HCT116 (cell line): ENCODE measurements around the gene AMER3.

ENCODE experiments used
- CEBPB ChIP-seq: IDR thresholded peaks from 2 replicates; pipeline ENCODE4 v1.6.1; 2012; ENCODE audit warnings: low read depth
- ELF1 ChIP-seq: IDR thresholded peaks from 2 replicates; pipeline ENCODE4 v1.6.1; 2012; ENCODE audit warnings: low read depth, borderline replicate concordance
- EZH2 ChIP-seq: fragments of 200-600 bp; sonication (generic); IDR thresholded peaks from 2 replicates; pipeline ENCODE4 v1.6.1; 2017; ENCODE audit warnings: antibody characterized with exemption, mixed run types
- EZH2phosphoT487 ChIP-seq: fragments of 200-600 bp; IDR thresholded peaks from 2 replicates; pipeline ENCODE4 v1.6.1; 2018; ENCODE audit warnings: antibody characterized with exemption, borderline replicate concordance
- POLR2A ChIP-seq: IDR thresholded peaks from 2 replicates; pipeline ENCODE4 v1.7.0; 2011; ENCODE audit warnings: borderline replicate concordance; ENCODE audit not compliant: insufficient read depth, insufficient read length; ENCODE audit errors: extremely low read depth
- POLR2AphosphoS5 ChIP-seq: IDR thresholded peaks from 2 replicates; pipeline ENCODE4 v1.6.1; 2011; ENCODE audit warnings: mild to moderate bottlenecking, low read depth, low read length, moderate library complexity
- SIN3A ChIP-seq: IDR thresholded peaks from 2 replicates; pipeline ENCODE4 v1.6.1; 2012; ENCODE audit warnings: low read depth
- TCF7L2 ChIP-seq: IDR thresholded peaks from 2 replicates; pipeline ENCODE4 v1.7.0; 2011; ENCODE audit warnings: borderline replicate concordance, inconsistent platforms; ENCODE audit not compliant: insufficient read depth, insufficient read length; ENCODE audit errors: extremely low read depth
- ZFX ChIP-seq: fragments of 450-650 bp; IDR thresholded peaks from 2 replicates; pipeline ENCODE4 v1.6.1; 2017
- TF ChIP-seq, protein P1 (sequence below), 3 experiments: fragments of 200-600 bp in 1 of 3; sonication (generic) in 1 of 3; IDR thresholded peaks in 2 of 3; conservative IDR thresholded peaks in 1 of 3; 2 replicates each; pipeline ENCODE4 v1.5.1; 2012 to 2017; ENCODE audit warnings: low read depth in 2 of 3, low read length in 2 of 3, antibody characterized with exemption in 1 of 3, borderline replicate concordance in 1 of 3, control low read depth in 1 of 3, mild to moderate bottlenecking in 1 of 3, mixed read lengths in 1 of 3, mixed run types in 1 of 3, moderate library complexity in 1 of 3; ENCODE audit not compliant: insufficient read depth in 1 of 3
- TF ChIP-seq, protein P2 (sequence below): IDR thresholded peaks from 2 replicates; pipeline ENCODE4 v1.6.1; 2012; ENCODE audit warnings: low read depth

DNA sequence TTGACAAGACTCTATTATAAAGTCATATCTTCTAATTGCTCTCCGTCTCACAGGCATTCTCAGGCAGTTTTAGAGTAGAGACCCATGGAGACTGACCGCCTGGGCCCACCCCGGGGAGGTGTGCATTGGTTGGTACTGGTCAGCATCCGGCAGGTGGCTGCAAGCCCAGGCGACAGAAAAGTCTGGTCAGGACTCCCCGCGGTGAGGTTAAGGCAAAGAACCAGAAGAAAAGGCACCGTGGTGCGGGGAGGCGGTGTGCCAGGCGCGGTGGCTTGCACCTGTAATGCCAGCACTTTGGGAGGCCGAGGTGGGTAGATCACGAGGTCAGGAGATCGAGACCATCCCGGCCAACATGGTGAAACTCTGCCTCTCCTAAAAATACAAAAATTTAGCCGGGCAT is 32.5 kb downstream of the AMER3 start:
- TF ChIP-seq, protein P1, sequence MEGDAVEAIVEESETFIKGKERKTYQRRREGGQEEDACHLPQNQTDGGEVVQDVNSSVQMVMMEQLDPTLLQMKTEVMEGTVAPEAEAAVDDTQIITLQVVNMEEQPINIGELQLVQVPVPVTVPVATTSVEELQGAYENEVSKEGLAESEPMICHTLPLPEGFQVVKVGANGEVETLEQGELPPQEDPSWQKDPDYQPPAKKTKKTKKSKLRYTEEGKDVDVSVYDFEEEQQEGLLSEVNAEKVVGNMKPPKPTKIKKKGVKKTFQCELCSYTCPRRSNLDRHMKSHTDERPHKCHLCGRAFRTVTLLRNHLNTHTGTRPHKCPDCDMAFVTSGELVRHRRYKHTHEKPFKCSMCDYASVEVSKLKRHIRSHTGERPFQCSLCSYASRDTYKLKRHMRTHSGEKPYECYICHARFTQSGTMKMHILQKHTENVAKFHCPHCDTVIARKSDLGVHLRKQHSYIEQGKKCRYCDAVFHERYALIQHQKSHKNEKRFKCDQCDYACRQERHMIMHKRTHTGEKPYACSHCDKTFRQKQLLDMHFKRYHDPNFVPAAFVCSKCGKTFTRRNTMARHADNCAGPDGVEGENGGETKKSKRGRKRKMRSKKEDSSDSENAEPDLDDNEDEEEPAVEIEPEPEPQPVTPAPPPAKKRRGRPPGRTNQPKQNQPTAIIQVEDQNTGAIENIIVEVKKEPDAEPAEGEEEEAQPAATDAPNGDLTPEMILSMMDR (IDR thresholded peaks at IDR 0.05 in 2 of 3, conservative IDR thresholded peaks at IDR 0.05 in 1 of 3; ENCODE audit: borderline replicate concordance in 1 of 3, insufficient read depth in 1 of 3, low read depth in 2 of 3, low read length in 2 of 3): no peak
- TF ChIP-seq EZH2 (no peak), SIN3A (no peak), EZH2phosphoT487 (no peak), TCF7L2 (no peak), POLR2A (no peak), CEBPB (no peak), ZFX (no peak), POLR2AphosphoS5 (no peak), ELF1 (no peak)
- TF ChIP-seq, protein P2, sequence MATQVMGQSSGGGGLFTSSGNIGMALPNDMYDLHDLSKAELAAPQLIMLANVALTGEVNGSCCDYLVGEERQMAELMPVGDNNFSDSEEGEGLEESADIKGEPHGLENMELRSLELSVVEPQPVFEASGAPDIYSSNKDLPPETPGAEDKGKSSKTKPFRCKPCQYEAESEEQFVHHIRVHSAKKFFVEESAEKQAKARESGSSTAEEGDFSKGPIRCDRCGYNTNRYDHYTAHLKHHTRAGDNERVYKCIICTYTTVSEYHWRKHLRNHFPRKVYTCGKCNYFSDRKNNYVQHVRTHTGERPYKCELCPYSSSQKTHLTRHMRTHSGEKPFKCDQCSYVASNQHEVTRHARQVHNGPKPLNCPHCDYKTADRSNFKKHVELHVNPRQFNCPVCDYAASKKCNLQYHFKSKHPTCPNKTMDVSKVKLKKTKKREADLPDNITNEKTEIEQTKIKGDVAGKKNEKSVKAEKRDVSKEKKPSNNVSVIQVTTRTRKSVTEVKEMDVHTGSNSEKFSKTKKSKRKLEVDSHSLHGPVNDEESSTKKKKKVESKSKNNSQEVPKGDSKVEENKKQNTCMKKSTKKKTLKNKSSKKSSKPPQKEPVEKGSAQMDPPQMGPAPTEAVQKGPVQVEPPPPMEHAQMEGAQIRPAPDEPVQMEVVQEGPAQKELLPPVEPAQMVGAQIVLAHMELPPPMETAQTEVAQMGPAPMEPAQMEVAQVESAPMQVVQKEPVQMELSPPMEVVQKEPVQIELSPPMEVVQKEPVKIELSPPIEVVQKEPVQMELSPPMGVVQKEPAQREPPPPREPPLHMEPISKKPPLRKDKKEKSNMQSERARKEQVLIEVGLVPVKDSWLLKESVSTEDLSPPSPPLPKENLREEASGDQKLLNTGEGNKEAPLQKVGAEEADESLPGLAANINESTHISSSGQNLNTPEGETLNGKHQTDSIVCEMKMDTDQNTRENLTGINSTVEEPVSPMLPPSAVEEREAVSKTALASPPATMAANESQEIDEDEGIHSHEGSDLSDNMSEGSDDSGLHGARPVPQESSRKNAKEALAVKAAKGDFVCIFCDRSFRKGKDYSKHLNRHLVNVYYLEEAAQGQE: no peak
